ENCODE data around the gene IL37.
A peak's percentile ranks its signal among the peaks of the same experiment; 100 is the strongest.

The IL37 gene, protein sequence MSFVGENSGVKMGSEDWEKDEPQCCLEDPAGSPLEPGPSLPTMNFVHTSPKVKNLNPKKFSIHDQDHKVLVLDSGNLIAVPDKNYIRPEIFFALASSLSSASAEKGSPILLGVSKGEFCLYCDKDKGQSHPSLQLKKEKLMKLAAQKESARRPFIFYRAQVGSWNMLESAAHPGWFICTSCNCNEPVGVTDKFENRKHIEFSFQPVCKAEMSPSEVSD

DNA sequence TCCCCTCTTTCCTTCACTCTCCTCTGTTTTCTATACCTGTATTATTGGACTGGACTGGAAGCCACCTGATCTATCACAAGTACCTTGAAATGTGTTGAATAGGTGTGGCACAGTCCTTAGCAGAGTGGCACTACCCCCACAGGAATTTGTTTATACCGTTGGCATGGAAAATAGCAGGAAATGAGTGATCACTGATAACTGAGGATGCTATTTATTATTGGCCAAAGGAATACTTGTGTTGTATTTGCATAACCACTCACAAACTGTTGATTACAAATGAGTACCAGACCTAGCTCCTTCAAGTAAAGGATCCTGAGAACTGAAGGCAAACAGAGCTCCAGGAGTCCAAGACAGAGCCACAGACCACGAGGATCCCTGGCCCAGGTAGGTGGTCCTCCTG lies at the start of gene IL37:
IL37 (plus strand) TSS at position 301 of the 400 bp plus-strand sequence. CDS start 1,848 bp downstream, outside the sequence.
- DNase-seq, result no peak

GRCh38 chr2:112864072-112864471 lies 46.9 kb upstream of the IL37 start:
- no peak for DNase-seq

- no peak for DNase-seq
These were observed 44.7 kb upstream of the IL37 start for GRCh38 chr2:112866128-112866835.

DNA sequence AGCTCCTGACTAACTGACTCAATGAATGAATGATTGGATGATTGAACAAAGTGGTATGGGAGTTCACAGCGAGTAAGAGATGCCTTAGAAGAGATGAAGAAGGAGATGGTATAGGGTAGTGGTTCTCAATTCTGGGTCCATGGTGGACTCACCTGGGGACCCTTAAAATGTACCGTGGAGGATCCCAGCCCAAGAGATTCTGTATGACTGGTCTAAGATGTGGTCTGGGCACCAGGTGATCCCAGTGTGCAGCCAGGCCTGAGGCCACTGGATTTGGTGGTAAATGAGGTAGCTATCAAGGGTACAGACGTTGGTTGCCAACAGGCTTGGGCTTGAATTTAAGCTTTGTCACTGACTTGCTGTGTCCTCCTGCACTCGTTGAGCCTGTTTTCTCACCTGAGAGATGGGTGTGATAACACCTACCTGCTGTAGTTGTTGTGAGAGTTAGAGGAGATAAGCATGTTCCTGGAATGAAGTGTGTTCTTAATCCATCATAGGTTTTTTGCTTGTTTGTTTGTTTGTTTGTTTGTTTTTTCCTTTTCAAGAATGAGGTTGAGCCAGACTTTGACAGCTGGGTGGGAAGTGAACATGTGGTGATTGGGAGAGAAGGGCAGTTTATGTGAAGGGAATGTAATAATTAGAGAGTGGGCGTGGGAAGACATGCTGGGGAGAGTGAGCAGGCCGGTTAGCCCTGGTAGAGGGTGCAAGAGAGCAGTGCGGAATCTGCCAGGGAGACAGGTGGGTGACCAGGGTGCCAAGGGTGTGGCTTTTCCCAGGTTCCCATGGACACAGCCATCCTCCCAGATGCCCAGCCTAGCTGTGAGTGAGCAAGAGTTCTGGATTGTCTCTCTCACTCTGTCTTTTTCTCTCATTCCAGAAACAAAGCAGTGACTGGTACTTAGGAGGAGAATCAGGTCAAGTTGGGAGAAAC lies 43.0 kb upstream of the IL37 start:
- DNase-seq, result no peak

DNA sequence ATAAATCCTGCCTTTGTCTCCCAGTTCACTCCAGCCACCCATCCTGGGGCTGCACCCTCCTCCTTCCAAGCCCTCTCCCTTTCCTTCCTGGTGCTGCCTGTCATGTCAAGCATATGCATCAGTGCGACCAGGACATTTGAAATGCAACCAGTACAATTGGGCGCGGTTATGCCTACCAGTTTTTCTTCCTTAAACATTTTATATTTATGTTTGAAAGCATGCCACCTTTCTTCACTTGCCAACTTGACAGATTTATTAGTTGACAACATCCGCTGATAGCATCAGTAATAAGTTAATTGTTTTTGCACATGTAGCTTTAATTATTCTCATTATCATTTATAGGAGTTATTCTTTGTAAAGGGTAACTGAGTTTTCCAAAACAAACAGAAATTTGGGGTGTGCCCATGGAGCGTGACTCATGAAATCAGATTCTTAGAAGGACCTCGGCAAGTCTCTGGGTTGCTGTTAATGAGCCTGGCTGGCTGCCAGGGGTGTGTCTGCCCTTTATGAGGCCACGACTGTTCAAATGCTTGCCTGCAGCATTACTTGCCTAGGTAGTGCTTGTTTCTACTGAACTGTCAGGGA lies 41.6 kb upstream of the IL37 start:
- peak; percentile 90 for DNase-seq

- no peak for DNase-seq
These were observed 39.8 kb upstream of the IL37 start for GRCh38 chr2:112870841-112871835.

DNA sequence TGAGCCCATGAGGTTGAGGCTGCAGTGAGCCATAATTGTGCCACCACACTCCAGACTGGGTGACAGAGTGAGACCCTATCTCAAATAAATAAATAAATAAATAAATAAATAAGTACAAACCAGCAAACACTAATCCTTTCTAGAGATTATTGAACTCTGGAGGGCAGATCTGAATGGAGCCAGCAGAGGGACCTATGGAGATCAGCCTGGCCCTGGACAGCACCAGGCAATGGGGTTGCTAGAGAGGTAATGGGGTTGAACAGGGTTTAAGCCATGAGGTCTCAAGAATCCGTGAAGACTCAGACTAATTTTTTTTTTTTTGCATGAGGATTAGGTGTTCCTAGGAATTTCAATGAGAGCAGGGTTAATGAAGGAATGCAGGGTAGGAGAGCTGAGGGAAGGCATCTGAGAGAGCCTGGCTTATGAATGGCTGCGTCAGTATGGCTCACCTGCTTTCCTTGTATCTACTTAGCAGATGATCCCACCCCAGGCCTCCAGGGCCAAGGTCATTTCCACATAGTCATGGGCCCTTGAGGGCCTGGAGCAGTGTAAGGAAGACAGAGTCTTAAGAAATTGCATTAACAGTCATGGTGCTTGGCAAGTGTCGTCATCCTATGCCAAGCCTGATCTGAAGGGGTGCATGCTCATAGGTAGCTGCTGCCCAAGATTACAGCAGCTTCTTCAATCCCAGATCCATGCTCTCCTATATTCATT lies 34.6 kb upstream of the IL37 start:
- no peak for DNase-seq

DNA sequence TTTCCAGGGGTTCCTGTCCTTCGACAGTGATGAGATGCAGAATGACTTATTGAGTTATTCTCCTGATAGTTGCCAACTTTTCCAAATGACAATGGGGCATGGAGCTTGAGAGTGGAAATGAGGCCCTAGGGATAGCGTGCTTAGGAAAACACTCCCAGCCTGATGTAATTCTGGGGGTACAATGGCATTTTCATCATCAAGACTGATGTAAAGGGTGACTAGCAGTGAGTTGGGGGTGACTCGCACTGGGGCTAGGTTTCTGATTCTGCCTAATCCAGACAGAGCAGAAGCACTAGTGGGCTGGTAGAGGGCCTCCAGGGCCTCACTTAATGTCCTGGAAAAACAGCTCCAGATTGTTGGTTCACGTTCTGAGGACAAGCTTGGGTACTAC lies 34.0 kb upstream of the IL37 start:
- DNase-seq, result no peak

GRCh38 chr2:112877423-112877822 lies 33.5 kb upstream of the IL37 start:
- DNase-seq, result no peak

DNA sequence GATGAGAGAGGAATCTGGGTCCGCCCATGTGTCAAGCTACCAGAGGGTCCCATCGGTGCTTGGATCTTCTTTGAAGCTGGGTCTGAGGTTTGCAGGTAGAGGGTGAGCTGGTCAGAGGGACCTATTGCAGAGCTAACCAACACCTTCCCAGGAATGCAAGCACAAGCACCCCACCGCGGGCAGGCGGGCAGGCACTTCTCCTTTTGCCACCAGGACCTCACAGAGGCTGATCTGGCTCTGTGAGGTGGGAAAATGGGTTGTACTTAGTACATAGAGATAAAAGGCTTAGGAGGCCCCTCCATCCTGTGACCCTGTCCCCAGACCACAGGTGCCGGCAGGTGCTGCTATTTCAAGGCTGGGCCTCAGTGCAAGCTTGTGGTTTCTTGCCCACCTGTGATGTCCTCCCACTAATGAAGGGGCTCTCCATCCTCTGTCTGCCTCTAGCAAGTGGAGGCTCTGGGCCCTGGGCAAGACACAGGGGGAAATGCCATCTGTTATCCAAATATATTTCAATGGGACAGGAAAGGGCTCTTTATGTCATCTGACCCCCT lies 31.4 kb upstream of the IL37 start:
- DNase-seq, result no peak

DNA sequence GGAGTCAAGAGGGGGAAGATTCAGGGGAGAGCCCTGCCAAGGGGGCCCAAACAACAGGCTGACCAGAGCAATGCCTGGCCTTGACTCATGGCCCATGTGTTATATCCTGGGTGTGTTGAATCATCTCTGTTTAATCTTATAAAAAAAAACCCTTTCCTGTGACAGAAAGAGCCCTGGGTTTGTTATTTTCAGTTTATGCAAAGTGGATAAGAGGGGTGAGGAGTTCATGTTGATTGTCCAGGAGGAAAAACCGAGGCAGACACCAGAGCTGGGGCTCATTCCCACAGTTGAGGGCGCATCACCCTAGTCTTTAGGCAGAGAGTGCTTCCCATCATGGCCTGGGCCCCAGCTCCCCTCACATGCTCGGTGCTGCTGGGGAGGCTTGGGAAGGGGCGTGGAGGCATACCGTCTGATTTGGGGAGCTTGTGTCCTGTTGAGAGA lies 30.9 kb upstream of the IL37 start:
- no peak for DNase-seq

- DNase-seq, result no peak
These were observed 30.3 kb upstream of the IL37 start for GRCh38 chr2:112880696-112881095.

- DNase-seq, result no peak
These were observed 29.6 kb upstream of the IL37 start for GRCh38 chr2:112881217-112881985.

- no peak for DNase-seq
These were observed 27.3 kb upstream of the IL37 start for GRCh38 chr2:112883669-112884068.

GRCh38 chr2:112884869-112885505 lies 26.0 kb upstream of the IL37 start:
- DNase-seq, result no peak

DNA sequence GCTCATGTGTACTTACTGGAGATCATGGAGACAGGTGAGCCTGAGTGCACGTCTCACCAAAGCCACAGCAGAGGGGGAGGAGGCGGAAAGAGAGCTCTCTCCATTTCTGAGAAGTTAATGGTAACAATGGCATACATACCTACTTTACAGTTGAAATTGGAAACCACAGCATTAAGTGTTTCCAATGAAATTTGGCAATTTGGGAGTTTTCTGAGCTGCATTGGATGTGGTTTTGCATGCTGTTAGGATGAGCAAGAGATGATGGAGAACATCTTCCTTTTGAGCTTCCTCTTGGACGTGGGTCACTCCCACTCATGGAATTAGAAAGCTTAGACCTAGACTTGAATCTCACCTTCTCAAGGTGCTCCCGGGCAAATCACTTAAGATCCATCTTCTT lies 25.5 kb upstream of the IL37 start:
- no peak for DNase-seq

- no peak for DNase-seq
These were observed 24.7 kb upstream of the IL37 start for GRCh38 chr2:112886291-112886690.

- DNase-seq, result no peak
These were observed 22.8 kb upstream of the IL37 start for GRCh38 chr2:112887964-112888749.

GRCh38 chr2:112889976-112890375 lies 21.0 kb upstream of the IL37 start:
- no peak for DNase-seq
